ENCODE results near the gene C14orf119.

DNA sequence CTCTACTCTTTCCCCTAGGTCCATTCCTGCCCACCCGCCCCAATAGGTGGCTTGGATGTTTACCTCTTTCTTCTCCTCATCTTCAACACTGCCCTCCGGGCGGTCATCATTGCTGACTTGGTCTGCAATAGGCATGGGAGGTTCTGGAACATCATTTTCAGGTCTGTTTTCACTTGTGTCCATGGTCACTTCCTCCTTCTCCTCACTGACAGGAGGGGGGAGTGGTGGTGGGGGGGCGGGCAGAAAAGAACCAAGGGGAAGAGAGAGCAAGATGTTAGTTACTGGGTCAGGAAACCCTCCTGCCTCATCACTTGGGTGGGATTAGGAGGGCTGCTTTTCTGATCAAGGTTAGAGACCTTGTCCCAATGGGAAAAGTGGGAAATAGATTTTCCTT is 25.9 kb upstream of the C14orf119 start:
- TF ChIP-seq EZH2phosphoT487 (IDR thresholded peaks at IDR 0.05; ENCODE audit: borderline replicate concordance, low read depth, low read length) = no peak
- TF ChIP-seq, protein P1, sequence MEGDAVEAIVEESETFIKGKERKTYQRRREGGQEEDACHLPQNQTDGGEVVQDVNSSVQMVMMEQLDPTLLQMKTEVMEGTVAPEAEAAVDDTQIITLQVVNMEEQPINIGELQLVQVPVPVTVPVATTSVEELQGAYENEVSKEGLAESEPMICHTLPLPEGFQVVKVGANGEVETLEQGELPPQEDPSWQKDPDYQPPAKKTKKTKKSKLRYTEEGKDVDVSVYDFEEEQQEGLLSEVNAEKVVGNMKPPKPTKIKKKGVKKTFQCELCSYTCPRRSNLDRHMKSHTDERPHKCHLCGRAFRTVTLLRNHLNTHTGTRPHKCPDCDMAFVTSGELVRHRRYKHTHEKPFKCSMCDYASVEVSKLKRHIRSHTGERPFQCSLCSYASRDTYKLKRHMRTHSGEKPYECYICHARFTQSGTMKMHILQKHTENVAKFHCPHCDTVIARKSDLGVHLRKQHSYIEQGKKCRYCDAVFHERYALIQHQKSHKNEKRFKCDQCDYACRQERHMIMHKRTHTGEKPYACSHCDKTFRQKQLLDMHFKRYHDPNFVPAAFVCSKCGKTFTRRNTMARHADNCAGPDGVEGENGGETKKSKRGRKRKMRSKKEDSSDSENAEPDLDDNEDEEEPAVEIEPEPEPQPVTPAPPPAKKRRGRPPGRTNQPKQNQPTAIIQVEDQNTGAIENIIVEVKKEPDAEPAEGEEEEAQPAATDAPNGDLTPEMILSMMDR (conservative IDR thresholded peaks at IDR 0.05; ENCODE audit: low read length) = no peak

Measured in OCI-LY7 (cell line).